ENCODE results near the gene ARHGAP4.

- TF ChIP-seq EZH2 (IDR thresholded peaks at IDR 0.05; ENCODE audit: borderline replicate concordance, low read depth, low read length, severe bottlenecking) (no peak), POLR2A (IDR thresholded peaks at IDR 0.05; ENCODE audit: low read depth, low read length) (no peak), POLR2AphosphoS5 (IDR thresholded peaks at IDR 0.05; ENCODE audit: insufficient read depth, low read depth, low read length) (no peak), GATA2 (IDR thresholded peaks at IDR 0.05; ENCODE audit: insufficient read depth, insufficient read length, low read depth, low read length) (no peak), CTCF (IDR thresholded peaks at IDR 0.05; ENCODE audit: extremely low read depth in 1 of 2, insufficient read depth in 1 of 2, low read depth in 1 of 2, low read length in 2 of 2) (no peak), MAX (IDR thresholded peaks at IDR 0.05; ENCODE audit: insufficient read depth, insufficient read length) (no peak), MYC (IDR thresholded peaks at IDR 0.05; ENCODE audit: low read depth, low read length) (no peak), FOS (IDR thresholded peaks at IDR 0.05; ENCODE audit: borderline replicate concordance, insufficient read depth, low read length) (no peak), JUN (IDR thresholded peaks at IDR 0.05; ENCODE audit: borderline replicate concordance, insufficient read depth, insufficient read length, low read depth) (no peak)
Measured at GRCh38 chrX:153931748-153932147, 5.7 kb upstream of the ARHGAP4 start.

All from endothelial cell of umbilical vein (primary cell).